ENCODE results near the gene KCTD8.

GRCh38 chr4:44231006-44231405, 217.6 kb downstream of the KCTD8 start:
- TF ChIP-seq CTCF (conservative IDR thresholded peaks at IDR 0.05) (no peak), EZH2 (IDR thresholded peaks at IDR 0.05; ENCODE audit: low read depth) (no peak)
